ENCODE measurements around the gene MTA1. TPM values are rescaled to one million over a fixed set of nuclear protein-coding genes. Genes with fewer than 3 reads are reported as not detected.

Gene MTA1
- total and polyA plus RNA-seq, 10 of the 15 experiments (the other 5 are each of a cell fraction or from before 2014, with no cell fraction given) = 0.14 to 162 (median 30.6) TPM

GRCh38 chr14:105430042-105430441, 10.4 kb downstream of the MTA1 start:
- H3K9ac ChIP-seq (ENCODE audit: control insufficient read depth, insufficient read depth, low read length) = no peak overlapping the region
- H3K9me3 ChIP-seq (replicated peaks; ENCODE audit: control insufficient read depth, insufficient read depth, low read length) = no peaks in the 10 kb centered on the region; the same call in 2 of the 3 replicates
- ATAC-seq (no peak), DNase-seq (ENCODE audit: low read depth, low spot score) (no peak), FAIRE-seq (no peak)
- no peaks in the 10 kb centered on the region for H3K27me3 ChIP-seq (replicated peaks in 1 of 2; ENCODE audit: control insufficient read depth in 2 of 2, insufficient read depth in 2 of 2, low read length in 1 of 2)
- no TSS peak for BruUV-seq (replicated peaks)
- H3K4me3 ChIP-seq = no peak overlapping the region
- no peak overlapping the region for H3K4me2 ChIP-seq (ENCODE audit: control insufficient read depth, insufficient read depth)
- TF ChIP-seq HDAC6 (IDR thresholded peaks at IDR 0.05; ENCODE audit: unreplicated experiment) = no peak
- TF ChIP-seq MLLT1 (IDR thresholded peaks at IDR 0.05) = no peak
- no peak for TF ChIP-seq BCLAF1 (IDR thresholded peaks at IDR 0.05)
- no peak for TF ChIP-seq ASH2L (IDR thresholded peaks at IDR 0.05; ENCODE audit: borderline replicate concordance, low read depth)
- no peak for TF ChIP-seq JUNB (IDR thresholded peaks at IDR 0.05)
- no peak for TF ChIP-seq SMC3 (IDR thresholded peaks at IDR 0.05; ENCODE audit: borderline replicate concordance, low read length)
- TF ChIP-seq SIX5 (IDR thresholded peaks at IDR 0.05; ENCODE audit: low read depth, low read length, severe bottlenecking) = no peak
- no peak for TF ChIP-seq MYC (IDR thresholded peaks at IDR 0.05; ENCODE audit: insufficient read depth, insufficient read length, insufficient replicate concordance, low read length, severe bottlenecking)
- H3K36me3 ChIP-seq (ENCODE audit: control insufficient read depth in 2 of 2, insufficient read depth in 2 of 2, low read length in 1 of 2) = peaks cover 2 to 4% of the 10 kb centered on the region in 2 experiments; a peak in 3 of 4 replicates
- ChIA-PET RAD21 (ENCODE audit: unreplicated experiment) (no interaction called here), SMC1A (ENCODE audit: uncharacterized antibody, unreplicated experiment) (no interaction called here), CTCF (no interaction called here), POLR2A (no interaction called here)
- H4K20me1 ChIP-seq (ENCODE audit: control insufficient read depth, insufficient read depth) = no peaks in the 10 kb centered on the region; the same call in 1 of the 2 replicates
- no peak overlapping the region for H2AFZ ChIP-seq (ENCODE audit: control insufficient read depth, low read depth, low read length)
- H3K27ac ChIP-seq (ENCODE audit: control insufficient read depth, insufficient read depth) = no peak overlapping the region
- peaks cover 32% of the 10 kb centered on the region for H3K79me2 ChIP-seq (ENCODE audit: control insufficient read depth, insufficient read depth, low read length)
- H3K4me1 ChIP-seq (ENCODE audit: control insufficient read depth, insufficient read depth, low read length) = no peaks in the 10 kb centered on the region; the same call in 1 of the 2 replicates
- intact Hi-C loops (cut with micrococcal nuclease; ENCODE audit: unreplicated experiment) = no loop called here
- WGBS (ENCODE audit: insufficient coverage, insufficient replicate concordance, low lambda C conversion rate, missing lambda C conversion rate) = 99% methylated on average over 6 of the region's 6 CpGs
- in situ Hi-C loops (cut with MboI) = no loop called here
